KOPT-K1 (cell line): ENCODE measurements around the gene MTF1.

Source experiments
- H3K27ac ChIP-seq: fragments of 200-600 bp; sonication (generic); 2 replicates; pipeline ENCODE4 v1.5.1; 2016; ENCODE audit warnings: antibody characterized with exemption, mild to moderate bottlenecking, low read depth, low read length; ENCODE audit not compliant: poor library complexity, severe bottlenecking
- H3K36me3 ChIP-seq: fragments of 200-600 bp; sonication (generic); 2 replicates; pipeline ENCODE4 v1.5.1; 2017; ENCODE audit warnings: antibody characterized with exemption, mild to moderate bottlenecking, low read length, moderate library complexity; ENCODE audit not compliant: insufficient read depth
- H3K9me3 ChIP-seq: fragments of 200-600 bp; sonication (generic); 2 replicates; pipeline ENCODE4 v1.5.1; 2017; ENCODE audit warnings: antibody characterized with exemption, low read length, mild to moderate bottlenecking; ENCODE audit not compliant: insufficient read depth, poor library complexity, severe bottlenecking

Gene MTF1

DNA sequence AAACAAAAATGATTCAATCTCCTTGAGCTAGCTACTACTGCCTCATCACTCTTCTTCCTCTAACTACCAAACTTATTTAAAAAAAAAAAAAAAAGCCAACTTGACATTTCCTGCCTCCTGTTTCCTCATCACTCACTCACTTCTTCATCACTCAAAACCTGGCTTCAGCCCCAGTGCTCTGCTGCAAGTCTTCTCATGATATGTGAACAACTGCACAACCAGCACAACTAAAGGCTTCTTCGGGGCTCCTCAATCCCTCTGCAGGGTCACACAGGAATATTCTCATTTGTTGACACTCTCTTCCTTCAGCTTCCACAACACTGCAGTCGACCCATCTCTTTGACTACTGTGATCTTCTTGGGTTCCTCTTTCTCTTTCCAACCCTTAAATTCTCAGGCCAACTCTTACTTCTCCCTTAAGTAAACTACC lies 7.6 kb downstream of the MTF1 start:
- H3K36me3 ChIP-seq: peaks cover 55% of the 10 kb centered on the region
- H3K9me3 ChIP-seq: no peaks in the 10 kb centered on the region
- H3K27ac ChIP-seq: no peak overlapping the region

GRCh38 chr1:37851262-37851661 lies 8.1 kb downstream of the MTF1 start:
- H3K36me3 ChIP-seq: peaks cover 51% of the 10 kb centered on the region
- no peaks in the 10 kb centered on the region for H3K9me3 ChIP-seq
- no peak overlapping the region for H3K27ac ChIP-seq

DNA sequence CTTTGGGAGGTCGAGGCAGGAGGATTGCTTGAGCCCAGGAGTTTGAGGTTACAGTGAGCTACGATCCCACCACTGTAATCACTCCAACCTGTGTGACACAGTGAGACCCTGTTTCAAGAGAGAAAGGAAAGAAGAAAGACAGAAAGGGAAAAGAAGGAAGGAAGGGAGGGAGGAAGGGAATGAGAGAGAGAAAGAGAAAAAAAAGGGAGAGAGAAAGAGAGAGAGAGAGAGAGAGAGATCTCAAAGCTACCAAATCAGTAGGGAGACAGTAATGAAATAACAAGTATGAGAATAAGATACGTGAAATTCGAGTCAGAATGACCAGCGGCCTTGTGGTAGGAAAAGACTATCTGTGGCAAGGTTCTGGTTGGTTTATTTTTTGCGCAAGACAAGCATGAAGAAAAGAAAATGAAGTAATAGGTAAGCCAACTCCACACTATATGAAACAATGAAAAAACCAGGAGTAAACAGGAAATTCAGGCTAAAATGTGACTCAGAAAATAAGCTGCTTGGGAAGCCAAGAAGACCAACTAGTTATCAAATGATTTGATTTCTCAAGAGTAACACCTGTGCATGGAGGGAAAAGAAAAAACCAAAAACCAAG lies 8.9 kb downstream of the MTF1 start:
- no peaks in the 10 kb centered on the region for H3K9me3 ChIP-seq
- H3K36me3 ChIP-seq: peaks cover 49% of the 10 kb centered on the region
- H3K27ac ChIP-seq: no peak overlapping the region

GRCh38 chr1:37849480-37849879 lies 9.9 kb downstream of the MTF1 start:
- H3K9me3 ChIP-seq: no peaks in the 10 kb centered on the region
- peaks cover 44% of the 10 kb centered on the region for H3K36me3 ChIP-seq
- H3K27ac ChIP-seq: no peak overlapping the region

DNA sequence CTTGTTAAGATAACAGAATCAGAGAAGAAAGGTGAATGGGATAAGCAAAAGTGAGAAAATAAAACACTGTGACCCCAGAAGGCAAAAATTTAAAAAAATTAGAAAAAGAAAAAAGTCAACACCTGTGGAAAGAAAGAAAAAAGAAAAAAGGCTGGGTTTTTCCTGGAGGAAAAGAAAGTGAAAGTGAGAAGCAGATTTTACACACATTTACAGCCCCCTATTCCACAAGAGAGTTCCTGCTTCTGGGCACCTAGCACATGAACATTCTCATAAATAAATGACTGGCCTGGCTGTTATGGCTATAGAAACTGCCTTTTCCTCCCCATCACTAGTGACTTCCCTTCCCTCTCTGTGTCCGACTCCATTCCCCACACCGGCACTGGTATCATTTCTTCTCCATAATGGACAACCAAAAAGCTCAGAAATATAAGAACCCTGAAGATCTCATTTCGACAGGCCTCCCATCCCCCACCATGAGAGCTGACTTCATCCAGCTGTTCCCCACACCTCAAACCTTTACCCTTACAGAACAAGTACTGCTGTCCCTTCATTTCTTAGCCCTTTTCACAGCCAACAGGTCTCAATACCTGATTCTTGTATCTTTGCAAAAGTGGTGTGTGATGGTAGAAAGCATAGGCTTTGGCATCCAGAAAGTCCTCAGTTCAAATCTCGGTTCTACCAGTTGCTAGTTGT lies 12.6 kb downstream of the MTF1 start:
- Histone ChIP-seq H3K36me3 (peaks cover 31% of the 10 kb centered on the region), H3K27ac (peak overlapping the region; percentile 23), H3K9me3 (no peaks in the 10 kb centered on the region)

DNA sequence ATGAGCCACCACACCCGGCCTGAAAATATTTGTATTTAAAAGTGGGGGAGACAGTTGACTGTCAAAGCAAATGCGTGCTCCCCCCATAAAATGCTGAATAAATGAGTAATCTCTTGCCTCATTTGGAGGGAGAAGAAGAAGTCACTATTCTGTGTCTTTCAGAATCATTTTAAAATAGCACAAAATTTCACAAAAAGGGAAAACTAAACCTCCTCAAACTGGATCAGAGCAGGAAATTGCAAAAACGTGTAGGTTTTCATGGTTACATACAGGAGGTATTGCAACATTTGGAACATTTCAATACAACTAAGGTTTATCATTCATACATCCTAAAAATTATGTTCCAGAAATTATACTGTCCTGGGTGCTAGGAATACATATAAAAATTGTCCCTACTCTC lies 13.6 kb downstream of the MTF1 start:
- no peak overlapping the region for H3K27ac ChIP-seq
- H3K36me3 ChIP-seq: peaks cover 36% of the 10 kb centered on the region
- H3K9me3 ChIP-seq: no peaks in the 10 kb centered on the region

DNA sequence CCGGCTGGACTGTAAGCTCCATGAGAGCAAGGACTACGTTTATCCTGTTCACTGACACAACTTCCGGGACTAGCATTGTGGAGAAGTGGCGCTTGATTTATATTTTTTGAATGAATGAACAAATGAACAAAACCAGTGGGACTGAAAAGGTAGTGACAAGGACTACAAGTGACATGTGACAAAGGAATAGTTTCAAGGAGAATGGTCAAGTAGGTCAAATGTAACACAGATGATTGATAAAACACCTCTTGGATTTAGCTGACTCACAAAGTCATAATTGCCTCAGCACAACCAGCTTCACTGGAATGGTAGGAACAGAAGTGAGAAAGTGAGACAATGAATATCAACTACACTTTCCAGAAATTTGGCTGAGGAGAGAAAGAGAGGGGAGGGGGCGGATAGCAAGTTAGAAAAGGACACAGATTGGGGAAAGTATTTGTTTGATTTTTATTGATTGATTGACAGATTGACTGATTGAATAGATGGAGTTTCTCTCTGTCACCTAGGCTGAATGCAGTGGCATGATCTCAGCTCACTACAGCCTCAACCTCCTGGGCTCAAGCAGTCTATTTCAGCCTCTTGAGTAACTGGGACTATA lies 14.2 kb downstream of the MTF1 start:
- Histone ChIP-seq H3K9me3 (no peaks in the 10 kb centered on the region), H3K36me3 (peaks cover 34% of the 10 kb centered on the region), H3K27ac (no peak overlapping the region)

DNA sequence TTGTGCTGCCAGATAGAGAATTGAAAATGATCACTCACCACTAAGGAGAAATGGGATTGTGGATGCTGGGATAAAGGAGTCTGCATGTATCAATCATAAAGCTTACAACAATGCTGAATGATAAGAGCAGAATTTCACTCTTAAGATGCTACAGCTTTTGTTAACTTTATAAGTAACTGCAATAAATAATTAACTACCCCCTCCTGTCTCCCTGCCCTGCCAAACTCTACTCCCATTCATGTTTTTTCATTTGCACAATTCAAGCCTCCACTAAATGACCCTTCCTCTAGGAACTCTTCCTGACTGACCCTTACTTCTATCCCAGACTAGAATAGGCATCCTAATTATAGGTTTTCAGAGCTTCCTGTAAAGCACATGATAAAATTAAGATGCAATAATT lies 14.9 kb downstream of the MTF1 start:
- H3K36me3 ChIP-seq: peaks cover 40% of the 10 kb centered on the region

GRCh38 chr1:37841652-37842051 lies 17.7 kb downstream of the MTF1 start:
- Histone ChIP-seq H3K9me3 (no peaks in the 10 kb centered on the region), H3K27ac (no peak overlapping the region), H3K36me3 (peaks cover 53% of the 10 kb centered on the region)

More for the DNA sequence above, 14.9 kb downstream of the MTF1 start:
- Histone ChIP-seq H3K9me3 (no peaks in the 10 kb centered on the region), H3K27ac (no peak overlapping the region)

DNA sequence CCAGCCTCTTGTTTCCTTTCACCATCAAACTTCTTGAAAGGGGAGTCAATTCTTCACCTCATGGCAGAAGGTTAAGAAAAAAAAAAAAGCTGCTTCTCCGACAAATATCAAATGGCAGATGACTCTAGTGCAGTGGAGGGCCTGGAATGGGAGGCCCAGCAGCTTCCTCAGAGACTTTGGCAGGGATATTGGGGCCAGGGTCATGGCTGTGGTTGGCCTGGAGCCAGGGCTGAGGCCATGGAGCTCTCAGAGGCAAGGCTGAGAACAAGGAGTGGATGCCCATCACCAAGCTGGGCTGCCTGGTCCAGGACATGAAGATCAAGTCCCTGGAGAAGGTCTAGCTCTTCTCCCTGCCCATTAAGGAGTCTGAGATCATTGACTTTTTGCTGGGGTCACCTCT lies 18.7 kb downstream of the MTF1 start:
- H3K9me3 ChIP-seq: no peaks in the 10 kb centered on the region
- peaks cover 60% of the 10 kb centered on the region for H3K36me3 ChIP-seq
- H3K27ac ChIP-seq: no peak overlapping the region

- no peak overlapping the region for H3K27ac ChIP-seq
- H3K36me3 ChIP-seq: peaks cover 66% of the 10 kb centered on the region
- H3K9me3 ChIP-seq: no peaks in the 10 kb centered on the region
Observed at GRCh38 chr1:37839676-37840075, 19.7 kb downstream of the MTF1 start.

GRCh38 chr1:37836788-37837187 lies 22.6 kb downstream of the MTF1 start:
- Histone ChIP-seq H3K36me3 (peaks cover 88% of the 10 kb centered on the region), H3K27ac (no peak overlapping the region), H3K9me3 (no peaks in the 10 kb centered on the region)

DNA sequence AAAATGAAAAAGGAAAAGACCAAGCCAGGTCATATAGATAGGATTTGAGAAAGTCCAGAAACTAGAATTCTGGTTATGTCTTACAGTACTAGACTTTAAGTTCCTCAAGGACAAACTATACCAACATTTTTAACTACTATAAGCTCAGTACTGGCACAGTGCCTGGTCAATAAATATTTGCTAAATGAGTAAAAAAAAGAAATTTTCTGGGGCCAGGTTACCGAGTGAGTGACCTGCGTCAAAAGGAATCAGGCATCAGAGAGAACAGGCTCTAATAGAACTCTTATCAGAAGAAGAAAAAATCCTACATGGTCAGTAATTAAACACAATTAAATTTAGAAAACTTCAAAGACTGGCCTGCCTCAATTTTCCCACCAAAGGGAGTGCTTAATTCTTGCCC lies 27.6 kb downstream of the MTF1 start:
- no peaks in the 10 kb centered on the region for H3K9me3 ChIP-seq
- peaks cover 85% of the 10 kb centered on the region for H3K36me3 ChIP-seq
- no peak overlapping the region for H3K27ac ChIP-seq

- no peaks in the 10 kb centered on the region for H3K9me3 ChIP-seq
- H3K27ac ChIP-seq: no peak overlapping the region
- peaks cover 79% of the 10 kb centered on the region for H3K36me3 ChIP-seq
Observed at GRCh38 chr1:37831109-37831508, 28.3 kb downstream of the MTF1 start.

DNA sequence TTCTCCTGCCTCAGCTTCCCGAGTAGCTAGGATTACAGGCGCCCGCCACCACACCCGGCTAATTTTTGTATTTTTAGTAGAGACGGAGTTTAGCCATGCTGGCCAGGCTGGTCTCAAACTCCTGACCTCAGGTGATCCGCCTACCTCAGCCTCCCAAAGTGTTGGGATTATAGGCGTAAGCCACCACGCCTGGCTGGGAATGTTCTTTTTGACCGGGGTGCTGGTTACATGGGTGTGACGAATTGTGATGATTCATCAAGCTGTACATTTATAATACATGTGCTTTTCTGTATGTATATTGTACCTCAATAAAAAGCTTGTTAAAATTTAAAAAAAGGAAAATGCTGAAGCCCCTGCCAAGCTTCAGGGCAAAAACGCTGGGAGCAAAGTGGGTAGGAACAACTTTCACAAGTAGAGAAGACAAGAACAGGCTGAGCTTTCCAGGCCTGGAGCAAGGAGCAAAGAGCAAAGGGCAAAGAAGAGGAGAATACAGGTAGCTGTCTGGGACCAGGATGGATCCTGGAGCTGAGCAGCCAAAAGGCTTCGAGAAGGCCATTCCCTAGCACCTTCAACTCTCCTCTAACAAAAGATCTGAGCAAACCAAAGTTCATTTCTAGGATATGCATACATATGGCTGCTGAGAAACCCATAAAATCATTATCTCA lies 30.9 kb downstream of the MTF1 start:
- Histone ChIP-seq H3K36me3 (peaks cover 61% of the 10 kb centered on the region), H3K27ac (no peak overlapping the region), H3K9me3 (no peaks in the 10 kb centered on the region)
